ENCODE measurements around the gene KRT71.

KRT71 gene

GRCh38 chr12:52495389-52495788, 57.6 kb downstream of the KRT71 start:
- DNase-seq (ENCODE audit: low spot score), result no peak

- DNase-seq (ENCODE audit: low spot score), result no peak
Measured at GRCh38 chr12:52494518-52494917, 58.4 kb downstream of the KRT71 start.

GRCh38 chr12:52494100-52494499, 58.8 kb downstream of the KRT71 start:
- no peak for DNase-seq (ENCODE audit: low spot score)

Data from kidney capillary endothelial cell (primary cell).